HL-60/S4 treated with phorbol 12-myristate 13-acetate at 8.2 ng/mL for 4 days and 3 days (cell line): Measurements from ENCODE around the gene CCDC83.

Experiments
- in situ Hi-C: fragments of 300-500 bp; cut with MboI; formaldehyde crosslinking; loops from 2 replicates; pipeline ENCODE4 v1.15.0; 2022; ENCODE audit warnings: low sequenced_read_pairs

Gene CCDC83

DNA sequence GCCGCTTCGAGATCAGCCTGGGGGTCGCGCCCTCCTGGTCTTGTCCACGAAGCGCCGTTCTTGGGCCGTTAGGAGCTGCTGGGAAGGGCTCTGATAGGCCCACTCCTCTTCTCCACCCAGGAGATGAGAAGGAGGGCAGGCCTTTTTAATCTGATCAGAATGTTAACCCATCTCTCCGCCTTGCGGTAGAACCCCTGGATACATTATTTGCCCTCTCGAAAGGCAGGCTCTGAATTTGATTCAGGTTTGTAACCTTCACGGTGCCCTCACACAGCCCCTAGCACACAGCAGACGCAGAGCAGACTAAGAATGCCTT is at the start of gene CCDC83:
TSS of gene CCDC83 (plus strand) at position 43 of the 316 bp plus-strand sequence. CDS start 9,741 bp downstream, outside the sequence.
- in situ Hi-C loops = no loop called here

DNA sequence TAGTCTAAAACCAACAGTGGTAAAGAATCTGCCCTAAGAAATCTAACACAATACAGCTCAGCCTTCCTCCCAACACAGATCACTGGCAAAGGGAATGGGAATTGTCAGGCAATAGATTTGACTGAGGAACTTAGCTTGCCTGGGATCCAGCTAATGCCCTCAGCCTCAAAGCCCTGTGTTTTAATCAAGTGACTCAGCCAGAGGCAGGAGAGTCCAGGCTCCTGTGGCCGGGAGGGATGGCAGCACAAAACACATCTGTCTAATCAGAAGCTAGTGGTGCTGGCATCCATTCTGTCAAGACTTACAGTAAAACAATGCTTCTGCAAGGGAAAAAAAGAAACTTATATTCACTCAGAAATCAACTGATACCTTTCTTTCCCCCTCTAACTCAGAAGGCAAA is 49.8 kb upstream of the CCDC83 start:
- in situ Hi-C loops = no loop called here

DNA sequence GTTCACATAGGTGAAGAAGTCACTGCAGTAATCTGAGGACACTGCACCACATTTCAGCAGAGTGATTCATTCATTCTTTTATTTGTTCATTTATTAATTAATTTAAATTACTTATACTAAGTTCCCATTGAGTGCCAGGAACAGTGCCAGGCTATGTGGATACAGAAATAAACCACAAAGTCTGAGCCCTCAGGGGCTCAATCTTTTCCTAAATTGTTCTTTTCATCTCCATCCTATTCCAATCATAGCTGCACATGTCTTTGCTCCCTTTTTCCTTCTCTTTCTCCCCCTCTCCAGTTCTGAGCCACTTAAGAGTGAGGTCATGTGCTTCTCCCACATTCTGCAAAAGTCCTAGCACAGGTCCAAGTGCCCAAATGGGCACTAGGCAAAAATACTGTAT is 49.2 kb upstream of the CCDC83 start:
- in situ Hi-C loops = no loop called here

DNA sequence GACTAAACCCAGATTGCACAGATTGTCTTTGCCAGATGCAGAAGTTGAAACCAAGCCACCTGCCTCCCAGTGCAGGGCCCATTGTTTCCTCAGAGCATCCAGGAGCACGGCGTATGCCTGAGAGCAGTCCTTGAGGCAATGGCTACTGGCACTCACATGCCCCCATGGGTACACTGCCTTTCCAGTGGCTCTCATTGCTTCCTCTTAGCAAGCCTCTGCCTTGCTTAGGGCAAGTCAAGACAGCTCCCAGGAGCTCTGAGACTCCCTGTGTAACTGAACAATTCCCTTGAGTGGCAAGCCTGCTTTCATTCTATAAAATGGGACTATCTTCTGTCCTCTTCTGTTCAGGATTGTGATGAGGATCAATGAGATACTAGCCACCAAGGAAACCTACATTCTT is 48.3 kb upstream of the CCDC83 start:
- in situ Hi-C loops = no loop called here

DNA sequence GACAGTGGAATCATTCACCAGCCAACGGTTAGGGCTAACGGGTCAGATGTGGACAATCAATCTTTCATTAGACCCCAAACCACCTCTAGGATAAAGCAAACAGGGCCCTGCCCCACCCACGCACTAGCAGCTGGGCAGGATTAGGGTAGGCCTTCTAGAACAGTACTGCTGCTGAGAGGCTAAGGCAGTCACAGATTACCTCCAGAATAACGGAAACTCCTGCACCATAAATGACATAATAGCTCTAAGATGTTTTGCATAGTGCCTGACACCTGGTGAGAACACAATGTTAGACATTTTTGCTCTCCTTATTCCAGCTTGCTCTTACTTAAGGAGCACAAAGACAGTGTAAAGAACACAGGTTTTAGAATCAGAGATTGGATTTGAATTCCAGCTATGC is 46.0 kb upstream of the CCDC83 start:
- in situ Hi-C loops = no loop called here

DNA sequence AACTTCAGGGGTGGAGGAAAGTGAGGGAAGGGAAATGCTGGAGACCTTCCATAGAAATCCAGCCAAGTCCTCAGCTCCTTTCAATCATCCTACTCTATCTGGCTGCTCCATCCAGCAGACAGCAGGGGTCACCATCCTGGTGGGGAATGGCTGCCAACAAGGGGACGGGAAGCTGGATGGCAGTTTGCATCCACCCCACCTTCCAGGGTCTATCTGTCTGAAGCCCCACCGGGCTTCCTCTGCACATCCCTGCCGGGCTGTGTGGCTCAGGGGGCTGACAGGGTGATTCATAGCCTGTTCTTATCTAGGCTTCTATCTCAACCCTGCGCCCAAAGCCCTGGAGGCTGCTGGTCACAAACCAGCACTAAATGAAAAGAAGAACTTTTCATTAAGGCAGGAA is 45.3 kb upstream of the CCDC83 start:
- in situ Hi-C loops = no loop called here

DNA sequence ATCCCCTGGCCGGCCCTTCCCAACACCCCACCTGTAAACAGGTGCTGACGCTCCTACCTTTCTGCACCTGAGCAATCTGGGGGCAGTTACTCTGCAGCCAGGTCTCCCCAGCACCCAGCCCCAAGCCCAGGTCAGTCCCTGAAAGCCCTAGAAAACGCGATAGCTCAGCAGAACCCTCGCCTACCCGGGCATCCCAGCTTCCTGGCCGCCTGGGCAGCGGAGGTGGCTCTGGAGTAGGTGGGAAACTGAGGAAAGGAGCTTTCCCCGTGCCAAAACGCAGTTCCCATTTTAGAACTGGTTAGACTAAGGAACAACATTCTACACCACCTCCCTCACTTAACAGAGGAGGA is 44.7 kb upstream of the CCDC83 start:
- in situ Hi-C loops = no loop called here

DNA sequence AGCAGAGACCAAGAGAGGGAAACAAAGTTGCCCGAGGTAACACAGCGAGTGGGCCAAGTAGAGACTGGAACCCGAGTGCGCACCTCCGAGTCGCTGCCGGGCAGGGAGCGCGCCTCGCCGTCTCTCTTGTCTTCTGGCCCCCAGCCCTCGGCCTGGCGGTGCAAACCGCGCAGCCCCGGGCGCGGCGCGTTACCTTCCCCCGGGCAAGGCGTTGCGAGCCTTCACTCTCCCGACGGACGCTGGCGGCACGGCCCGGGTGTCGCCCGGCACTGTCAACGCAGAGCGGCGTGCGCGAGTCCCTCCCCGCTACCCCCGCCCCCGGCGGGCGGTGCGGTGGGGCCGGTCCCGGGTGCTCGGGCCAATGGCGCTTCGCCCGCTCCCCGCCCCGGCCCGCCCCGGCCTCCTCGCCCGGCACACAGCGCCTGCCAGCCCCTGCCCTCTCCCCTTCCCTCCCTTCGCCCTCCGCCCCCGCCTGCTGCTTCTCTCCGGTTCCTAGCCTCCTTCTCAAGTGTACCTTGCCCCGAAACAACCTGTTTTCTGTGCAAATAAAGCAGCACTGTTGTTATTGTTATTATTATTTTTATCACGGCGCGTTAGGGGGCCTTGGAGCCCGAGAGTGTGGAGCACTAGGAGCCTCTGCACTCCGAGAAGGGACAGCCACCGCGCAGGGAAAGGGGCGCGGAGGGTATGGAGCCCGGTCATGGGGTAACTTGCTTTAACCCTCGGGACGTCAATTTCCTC is 44.1 kb upstream of the CCDC83 start, which contains the start of gene SYTL2:
TSS of gene SYTL2 (minus strand) at position 271 of the 741 bp plus-strand sequence. CDS start 53,416 bp downstream, outside the sequence.
- in situ Hi-C loops = no loop called here

DNA sequence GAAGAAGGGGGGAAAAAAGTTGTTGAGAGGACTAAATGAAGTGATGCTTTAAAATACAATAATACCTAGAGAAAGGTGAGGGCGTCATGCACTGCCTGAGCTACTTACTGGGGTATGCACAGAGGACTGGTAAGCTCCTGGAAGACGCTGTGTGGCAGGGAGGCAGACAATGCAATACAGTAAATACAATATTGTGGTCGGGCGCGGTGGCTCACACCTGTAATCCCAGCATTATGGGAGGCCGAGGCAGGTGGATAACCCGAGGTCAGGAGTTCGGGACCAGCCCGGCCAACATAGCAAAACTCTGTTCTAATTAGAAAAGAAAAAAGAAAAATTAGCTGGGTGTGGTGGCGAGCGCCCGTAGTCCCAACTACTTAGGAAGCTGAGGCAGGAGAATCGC is 43.6 kb upstream of the CCDC83 start:
- in situ Hi-C loops = no loop called here

DNA sequence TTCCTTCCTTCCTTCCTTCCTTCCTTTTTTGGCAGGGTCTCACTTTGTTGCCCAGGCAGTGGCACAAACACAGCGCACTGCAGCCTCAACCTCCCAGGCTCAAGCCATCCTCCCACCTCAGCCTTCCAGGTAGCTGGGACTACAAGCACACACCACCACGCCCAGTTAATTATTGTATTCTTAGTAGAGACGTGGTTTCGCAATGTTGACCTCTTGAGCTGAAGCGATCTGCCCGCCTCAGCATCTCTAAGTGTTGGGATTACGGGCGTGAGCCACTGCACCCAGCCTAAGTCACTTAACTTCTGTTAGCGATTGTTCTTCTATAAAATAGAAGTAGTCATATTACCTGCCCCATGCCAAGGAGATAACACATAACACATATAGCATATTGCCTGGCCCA is 41.5 kb upstream of the CCDC83 start:
- in situ Hi-C loops = no loop called here

DNA sequence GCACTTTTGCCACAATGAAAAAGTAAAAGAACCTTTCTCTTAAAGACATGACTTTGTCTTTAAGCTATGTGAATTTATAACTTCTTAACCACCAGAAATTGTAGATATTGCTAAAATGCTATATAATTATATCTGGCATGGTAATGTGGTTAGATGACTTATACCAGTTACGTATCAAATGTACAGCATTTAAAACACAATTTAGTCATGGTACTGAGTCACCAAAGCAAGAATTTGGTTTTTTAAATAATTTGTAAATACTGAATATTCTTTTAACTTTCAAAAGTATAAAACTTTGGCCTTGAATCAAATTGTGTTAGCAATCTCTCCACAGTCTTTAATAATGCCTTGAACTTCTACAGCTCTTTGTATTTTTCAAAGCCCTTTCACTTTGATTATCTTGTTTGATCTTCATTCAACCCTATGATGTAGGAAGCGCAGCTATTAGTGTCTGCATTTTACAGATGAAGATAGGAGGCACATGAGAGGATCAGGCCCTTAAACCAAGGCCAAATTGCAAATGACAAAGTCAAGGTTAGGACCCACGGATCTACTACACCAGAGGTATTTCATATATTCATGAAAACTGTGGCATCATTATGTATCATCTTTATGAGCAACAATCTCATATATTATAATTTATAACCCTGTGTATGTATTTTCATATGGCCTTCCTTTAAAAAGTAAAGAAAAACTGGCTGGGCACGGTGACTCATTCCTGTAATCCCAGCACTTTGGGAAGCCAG is 39.8 kb upstream of the CCDC83 start:
- in situ Hi-C loops = no loop called here

DNA sequence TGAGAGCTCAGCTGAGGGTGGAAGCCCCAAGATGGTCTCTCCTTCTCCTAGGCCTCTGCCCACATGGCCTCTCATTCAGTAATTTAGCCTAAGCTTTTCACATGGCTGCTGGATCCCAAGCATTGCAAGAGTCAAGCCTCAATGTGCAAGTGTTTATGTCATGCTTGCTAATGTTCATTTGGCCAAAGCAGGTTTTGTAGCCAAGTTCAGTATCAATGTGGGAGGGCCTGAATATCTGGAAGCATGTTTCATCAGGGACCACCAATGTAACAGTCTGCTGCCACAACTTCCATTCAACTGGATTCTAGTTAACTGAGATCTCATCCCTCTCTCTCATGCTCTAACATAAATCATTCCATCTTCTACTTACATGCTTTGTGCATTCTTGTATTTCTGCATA is 35.7 kb upstream of the CCDC83 start:
- in situ Hi-C loops = no loop called here

DNA sequence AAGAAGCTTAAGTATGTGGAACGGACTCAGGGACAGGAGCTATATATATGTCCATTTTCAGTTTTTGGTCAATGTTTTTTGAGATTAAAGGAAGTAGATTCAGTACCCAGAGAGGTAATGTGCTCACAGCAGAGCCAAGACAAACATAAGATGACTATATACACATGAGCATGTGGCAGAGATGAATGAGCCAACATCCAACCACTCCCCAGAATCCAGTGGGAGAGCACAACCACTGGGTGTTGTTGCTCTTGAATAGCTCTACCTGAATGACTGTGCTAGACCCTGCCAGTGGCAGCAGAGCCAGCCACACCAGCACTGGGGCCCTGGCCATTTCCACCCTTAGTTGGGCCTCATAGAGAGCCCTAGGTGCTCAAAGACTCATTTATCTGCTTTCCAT is 33.5 kb upstream of the CCDC83 start:
- in situ Hi-C loops = no loop called here

DNA sequence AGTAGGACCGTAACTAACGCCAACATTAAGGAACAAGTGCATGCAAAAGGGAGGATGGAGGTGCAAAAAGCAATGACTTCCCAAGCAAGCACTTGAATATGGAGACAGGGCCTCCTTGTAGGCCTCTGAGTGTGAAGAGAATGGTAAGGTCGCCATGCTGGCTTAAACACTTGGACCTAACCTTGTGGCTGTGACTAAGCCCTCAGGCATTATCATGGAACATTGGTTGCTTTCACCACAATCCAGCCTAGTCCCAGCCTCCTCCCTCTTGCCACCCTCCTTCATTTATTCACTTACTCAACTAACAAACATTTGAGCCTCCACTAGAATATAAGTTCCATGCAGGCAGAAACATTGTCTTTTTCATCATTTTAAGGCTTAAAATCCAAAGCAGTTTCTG is 32.4 kb upstream of the CCDC83 start:
- in situ Hi-C loops = no loop called here

DNA sequence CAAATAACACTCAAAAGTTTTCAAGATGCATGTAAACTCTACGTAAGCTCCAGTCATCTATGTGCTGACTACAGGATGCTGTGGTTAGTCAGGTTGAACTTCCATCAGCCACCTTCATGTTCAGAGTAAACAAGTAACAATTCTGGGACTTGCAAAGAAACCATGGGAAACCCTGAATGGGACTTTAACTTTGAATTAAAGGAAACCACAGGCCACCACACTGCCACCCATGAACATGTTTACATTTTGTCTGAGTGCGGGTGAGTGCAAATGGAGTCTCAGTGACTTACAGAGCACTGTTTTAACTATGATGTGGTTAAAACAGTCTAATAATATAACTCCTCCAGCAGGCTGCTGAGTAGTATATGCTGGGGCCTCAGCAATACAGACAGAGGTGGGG is 31.4 kb upstream of the CCDC83 start:
- in situ Hi-C loops = no loop called here

DNA sequence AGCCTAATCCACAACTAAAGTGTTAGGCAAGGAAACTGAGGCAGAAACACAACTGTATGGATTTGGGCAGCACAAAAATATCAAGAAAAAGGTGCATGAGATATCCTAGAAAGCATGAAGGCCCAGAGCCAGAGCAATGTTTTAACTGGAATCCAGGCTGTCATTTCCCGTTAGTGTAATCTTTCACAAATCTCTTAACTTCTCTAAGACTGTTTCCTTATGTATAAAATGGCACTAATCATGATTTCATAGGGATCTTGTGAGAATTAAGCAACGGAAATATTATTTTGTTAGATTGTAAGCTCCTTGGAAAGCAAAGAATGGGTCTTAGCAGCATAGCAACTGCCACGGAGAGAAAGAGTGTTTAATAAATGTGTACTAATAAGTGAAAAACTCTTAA is 29.6 kb upstream of the CCDC83 start:
- in situ Hi-C loops = no loop called here

DNA sequence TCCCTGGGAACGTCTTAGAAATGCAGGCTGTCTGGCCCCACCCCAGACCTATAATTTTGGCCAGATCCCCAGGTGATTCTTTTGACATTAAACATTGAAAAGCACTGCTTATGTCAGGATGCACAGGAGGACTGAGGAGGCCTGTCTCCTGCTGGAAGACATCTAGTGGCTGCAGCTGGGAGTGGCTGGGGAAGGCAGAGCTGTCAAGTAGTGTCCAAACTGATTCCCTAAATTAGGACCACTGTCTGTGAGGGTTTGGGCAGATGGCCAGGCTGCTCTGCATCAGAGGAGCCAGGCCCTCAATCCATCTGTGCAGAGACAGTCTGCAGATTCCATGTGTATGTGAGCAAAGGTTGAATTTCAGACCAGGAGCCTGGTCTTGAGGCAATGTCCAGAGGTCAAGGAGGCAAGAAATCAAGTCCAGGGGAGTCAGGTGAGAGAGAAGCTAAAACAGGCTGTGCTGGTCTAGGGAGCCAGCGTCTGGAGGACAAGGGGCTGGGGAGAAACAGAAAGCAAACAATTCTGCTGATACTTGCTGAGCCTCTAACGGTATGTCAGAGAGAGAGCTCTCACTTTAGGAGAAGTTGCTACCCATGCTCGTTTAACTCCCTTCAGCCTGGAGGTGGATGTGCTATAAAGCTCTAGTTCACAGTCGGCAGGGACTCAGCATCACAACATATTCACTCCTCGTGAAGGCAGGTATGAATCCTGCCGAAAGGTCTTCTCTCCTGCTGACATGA is 28.9 kb upstream of the CCDC83 start:
- in situ Hi-C loops = no loop called here

DNA sequence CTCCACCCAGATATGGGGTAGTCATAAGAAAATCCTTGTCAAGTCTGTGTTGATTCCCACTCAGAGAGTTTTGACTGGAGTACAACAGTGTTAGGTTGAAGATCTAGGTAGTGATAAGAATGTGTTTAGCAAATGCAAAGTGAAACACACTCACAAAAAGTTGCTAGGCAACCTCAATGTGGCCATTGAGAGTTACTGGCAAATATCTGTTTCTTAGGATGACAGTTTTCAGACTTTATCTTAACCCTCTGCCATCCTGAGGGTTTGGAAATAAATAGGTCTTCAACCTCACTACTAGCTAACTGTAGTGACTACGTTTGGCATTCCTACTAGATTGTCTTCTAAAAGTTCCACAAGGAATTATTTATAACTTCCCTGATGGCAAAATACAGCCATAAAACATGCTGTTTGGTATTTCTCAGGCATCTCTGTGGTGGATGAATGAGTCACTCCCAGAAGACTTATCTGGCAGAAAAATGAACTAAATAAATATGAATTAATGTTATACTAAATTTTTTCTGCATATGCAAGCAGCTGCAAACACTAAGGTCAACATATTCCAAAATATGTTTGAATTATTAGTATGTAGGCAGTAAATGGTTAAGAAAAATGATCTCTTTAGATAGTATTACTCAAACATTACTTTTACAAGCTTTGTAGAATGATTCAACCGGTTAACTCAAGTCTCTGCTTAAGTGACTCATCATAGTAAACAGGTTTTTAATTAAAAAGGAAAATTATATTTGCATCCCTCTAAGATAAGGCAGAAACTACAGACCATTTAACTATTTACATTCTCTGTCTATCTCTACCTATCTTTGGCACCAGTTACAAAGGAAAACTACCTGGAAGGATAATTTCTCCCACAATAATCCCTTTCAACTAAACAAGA is 27.2 kb upstream of the CCDC83 start:
- in situ Hi-C loops = no loop called here

DNA sequence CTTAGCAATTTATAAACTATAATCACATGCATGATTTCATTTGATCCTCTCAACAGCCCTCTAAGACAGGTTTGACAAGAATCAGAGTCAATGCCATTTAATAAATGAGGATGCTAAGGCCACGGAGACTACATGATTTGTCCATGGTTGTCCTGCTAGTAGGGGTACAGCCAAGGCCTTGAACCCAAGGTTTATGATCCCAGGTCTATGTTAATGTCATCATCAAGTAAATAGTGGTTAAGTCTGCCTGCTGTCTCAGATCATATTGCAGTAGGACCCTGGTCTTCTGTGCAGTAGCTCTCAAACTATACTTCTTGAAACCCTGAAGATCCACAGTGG is 26.6 kb upstream of the CCDC83 start:
- in situ Hi-C loops = no loop called here

DNA sequence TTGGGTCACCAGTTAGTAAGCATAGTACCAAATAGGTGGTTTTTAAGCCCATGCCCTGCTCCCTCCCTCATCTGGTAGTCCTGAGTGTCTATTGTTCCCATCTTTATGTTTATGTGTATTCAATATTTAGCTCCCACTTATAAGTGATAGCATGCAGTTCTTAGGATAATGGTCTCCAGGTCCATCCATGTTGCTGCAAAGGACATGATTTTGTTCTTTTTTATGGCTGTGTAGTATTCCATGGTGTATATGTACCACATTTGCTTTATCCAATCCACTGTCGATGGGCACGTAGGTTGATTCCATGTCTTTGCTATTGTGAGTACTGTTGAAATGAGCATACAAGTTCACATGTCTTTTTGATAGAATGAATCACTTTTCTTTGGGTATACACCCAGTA is 26.0 kb upstream of the CCDC83 start:
- in situ Hi-C loops = no loop called here

DNA sequence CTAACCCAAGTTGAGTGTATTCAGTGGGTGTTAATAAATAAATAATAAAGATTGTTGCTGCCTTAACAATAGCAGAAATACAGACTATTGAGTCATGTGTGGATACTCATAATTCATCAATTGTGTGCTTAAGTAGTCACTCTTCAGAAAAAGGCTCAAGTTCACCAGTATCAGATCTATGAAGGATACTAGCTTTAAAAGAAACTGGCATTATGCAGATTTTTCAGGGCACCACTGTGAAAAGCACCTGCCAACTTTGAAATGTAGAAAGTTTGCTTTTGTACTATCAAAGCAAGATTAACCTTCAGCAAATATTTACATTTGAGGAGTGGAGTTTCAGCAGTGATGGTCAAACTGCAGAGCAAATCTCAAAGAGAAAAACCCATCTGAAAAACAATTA is 24.1 kb upstream of the CCDC83 start:
- in situ Hi-C loops = no loop called here
